Fibroblast of skin of right biceps (primary cell): ENCODE measurements around the gene CBX4.
A peak's percentile ranks its signal among the peaks of the same experiment; 100 is the strongest.
"Not testable (repeated sequence)": the region's sequence is repeated elsewhere in the genome, so short reads cannot be mapped to it uniquely, and the experiment has no call there.

Source experiments
- DNase-seq: peaks from one replicate; pipeline ENCODE4 v3.0.0-alpha.2; 2013

The CBX4 gene

DNA sequence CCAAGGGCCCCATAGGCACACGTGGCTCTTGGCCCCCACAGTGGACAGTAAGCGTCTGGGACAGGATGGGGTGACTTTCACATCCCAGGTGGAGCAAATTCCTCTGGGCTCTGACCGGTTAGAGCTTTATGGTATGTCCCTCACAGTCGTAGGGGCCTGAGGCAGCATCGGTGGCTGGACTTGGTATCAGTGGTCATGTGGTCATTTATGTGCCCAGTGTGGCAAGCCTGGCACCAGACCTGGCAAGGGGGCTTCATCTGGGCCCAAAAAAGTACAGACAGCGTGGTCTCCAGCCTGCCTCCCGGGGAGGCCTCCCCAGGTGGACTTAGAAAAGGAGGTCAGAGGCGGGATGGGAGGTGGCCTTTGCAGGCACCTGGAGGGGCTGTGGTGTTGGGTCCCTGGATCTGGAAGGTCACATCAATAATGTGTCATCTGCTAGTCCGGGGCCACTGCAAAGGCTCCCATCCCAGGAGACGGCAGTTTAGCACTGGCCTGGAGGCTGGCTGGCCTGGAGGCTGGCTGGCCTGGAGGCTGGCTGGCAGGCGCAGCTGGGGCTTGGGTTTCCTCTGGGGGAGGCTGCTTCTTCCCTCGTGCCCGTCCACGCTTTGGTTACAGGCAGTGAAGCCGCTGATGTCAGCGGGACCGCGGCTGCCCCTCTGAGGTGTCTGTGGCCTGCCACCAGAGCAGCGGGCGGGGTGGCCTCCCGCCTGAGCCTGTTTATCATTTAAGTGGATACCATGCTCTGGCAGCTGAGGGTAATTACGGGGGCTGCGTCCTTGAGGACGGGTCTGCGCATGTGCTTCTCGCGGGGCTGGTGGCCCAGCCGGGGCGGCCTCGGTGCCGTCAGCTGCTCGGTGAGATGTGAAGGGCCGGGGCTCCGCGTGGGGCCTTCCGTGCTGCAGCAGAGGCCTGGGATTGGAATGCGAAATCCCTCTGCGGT is 20.7 kb upstream of the CBX4 start:
- no peak for DNase-seq

GRCh38 chr17:79857095-79857494 is 17.9 kb upstream of the CBX4 start:
- DNase-seq = no peak

DNA sequence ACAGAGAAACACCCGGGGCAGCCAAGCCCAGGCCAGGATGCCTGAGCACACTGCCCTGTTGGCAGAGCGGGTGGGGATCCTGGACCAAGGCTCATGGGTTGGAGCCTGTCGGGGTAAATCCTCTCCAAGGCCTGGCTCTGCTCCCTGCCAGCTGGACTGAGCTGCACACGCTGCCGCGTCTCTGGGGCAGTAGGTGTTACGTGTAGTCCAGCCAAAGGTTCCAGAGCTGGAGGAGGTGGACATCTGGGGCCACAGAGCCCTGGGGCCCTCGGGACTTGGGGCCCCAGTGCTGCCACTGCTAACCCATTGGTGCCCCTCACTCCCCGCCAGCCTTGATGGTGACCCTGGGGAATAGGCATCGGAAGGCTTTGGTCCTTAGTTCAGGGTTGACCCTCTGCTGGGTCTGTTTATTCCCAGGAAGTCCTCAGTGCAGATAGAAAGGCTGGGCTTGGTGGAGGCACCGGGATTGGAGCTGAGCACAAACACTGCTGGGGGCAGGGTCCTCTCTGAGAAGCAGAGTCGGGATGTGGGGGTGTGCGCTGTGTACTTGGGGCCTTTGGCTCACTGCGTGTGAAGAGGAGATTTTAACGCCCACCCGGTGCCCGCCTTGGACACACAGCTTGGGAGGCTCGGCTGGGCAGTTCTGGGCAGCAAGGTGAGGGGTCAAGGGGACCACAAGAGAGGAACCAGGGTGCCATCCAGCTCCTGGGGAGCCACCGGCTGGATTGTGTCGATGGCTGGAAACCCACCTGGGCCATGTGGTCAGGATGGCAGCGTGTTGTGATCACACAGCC is 16.3 kb upstream of the CBX4 start:
- no peak for DNase-seq

DNA sequence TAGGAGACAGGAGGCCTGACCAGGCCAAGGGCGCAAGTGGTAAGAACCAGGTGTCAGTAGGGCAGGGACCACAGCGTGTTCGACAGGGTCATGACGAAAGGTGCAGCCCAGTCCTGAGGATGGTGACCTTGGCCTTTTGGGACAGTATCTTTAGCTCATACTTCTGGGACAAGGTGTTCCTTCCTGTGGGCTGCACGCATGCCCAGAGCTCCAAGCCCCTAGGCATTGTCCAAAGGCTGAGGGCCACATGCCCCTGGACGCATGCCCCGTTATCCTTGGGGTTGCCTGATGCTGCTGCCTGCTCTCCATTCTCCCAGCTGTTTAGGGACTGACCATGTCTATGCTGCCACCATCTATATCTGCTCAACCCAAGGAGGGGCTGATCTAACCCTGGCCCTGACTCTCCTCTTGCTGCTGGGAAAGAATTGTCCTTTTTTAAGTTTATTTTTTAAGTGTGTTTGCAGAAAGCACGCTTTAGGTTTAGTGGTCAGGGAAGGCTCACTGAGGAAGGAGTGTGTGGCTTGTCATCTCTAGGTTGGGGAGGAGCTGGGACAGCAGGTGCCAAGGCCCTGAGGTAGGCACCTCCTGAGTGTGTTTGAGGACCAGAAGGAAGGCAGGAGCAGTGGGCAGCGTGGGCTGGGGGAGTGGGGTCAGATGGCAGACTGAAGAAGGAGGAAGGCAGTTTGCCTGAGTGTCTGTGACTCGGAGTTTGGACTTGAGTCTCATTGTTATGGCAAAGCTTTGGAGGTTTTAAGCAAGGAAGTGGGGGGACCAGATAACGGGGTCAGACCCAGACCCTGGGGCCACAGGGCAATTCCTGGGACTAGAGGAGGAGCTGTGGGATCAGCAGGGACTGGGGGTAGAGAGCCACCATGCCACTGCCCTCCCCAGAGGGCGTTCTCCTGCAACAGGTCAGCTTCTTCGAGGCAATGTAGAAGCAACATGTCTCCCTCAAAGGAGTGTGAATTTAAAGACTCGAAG is 15.1 kb upstream of the CBX4 start:
- DNase-seq = no peak

DNA sequence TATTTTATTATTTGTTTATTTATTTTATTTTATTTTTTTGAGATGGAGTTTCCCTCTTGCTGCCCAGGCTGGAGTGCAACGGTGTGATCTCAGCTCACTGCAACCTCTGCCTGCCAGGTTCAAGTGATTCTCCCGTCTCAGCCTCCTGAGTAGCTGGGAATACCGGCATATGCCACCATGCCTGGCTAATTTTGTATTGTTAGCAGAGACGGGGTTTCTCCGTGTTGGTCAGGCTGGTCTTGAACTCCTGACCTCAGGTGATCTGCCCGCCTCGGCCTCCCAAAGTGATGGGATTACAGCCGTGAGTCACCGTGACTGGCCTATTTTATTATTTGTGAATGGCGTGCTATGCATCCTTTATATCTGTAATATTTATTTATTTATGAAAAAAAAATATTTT is 13.9 kb upstream of the CBX4 start:
- DNase-seq = not testable (repeated sequence)

- DNase-seq = no peak
These were observed 13.5 kb upstream of the CBX4 start for GRCh38 chr17:79852748-79853147.

- DNase-seq = no peak
These were observed 12.2 kb upstream of the CBX4 start for GRCh38 chr17:79851461-79851817.

DNA sequence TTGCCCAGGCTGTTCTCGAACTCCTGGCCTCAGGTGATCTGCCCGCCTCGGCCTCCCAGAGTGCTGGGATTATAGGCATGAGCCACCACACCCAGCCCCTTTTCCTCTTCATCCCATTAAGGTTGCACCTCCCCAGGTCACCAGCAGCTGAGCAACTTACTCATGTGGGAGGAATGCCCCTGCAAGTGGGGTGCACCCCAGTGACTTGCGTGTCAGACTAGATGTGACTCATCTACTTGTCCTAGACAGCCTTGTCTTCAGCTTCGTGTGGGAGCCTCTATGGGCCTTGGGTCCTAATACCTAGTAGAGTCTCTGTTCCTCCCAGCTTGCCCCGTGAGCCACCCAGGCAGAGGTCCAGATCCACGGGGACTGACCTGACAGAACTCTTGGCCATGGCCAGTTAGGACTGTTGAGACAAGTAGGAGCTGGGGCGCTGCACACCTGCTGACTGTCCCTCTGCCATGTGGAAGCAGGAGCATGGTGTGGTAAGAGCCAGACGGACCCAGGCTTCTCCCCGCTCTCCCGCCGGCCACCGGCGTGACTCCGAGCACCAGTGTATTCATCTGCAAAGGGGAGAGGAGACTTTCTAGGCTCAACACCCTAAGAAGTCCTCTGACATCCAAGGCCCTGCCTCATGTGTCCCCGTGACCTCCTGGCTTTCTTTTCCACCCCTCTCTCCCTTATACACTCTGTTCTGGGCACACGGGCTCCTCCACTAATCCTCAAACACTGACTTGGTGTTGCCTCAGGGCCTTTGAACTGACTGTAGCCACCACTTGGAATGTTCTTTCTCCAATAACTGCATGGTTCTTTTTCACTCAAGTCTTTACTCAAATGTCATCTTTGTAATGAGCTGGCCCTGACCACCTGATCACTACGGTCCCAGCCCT is 11.6 kb upstream of the CBX4 start:
- peak; percentile 89 for DNase-seq

GRCh38 chr17:79849953-79850352 is 10.7 kb upstream of the CBX4 start:
- DNase-seq = no peak

- DNase-seq = no peak
These were observed 9.1 kb upstream of the CBX4 start for GRCh38 chr17:79848370-79848766.

DNA sequence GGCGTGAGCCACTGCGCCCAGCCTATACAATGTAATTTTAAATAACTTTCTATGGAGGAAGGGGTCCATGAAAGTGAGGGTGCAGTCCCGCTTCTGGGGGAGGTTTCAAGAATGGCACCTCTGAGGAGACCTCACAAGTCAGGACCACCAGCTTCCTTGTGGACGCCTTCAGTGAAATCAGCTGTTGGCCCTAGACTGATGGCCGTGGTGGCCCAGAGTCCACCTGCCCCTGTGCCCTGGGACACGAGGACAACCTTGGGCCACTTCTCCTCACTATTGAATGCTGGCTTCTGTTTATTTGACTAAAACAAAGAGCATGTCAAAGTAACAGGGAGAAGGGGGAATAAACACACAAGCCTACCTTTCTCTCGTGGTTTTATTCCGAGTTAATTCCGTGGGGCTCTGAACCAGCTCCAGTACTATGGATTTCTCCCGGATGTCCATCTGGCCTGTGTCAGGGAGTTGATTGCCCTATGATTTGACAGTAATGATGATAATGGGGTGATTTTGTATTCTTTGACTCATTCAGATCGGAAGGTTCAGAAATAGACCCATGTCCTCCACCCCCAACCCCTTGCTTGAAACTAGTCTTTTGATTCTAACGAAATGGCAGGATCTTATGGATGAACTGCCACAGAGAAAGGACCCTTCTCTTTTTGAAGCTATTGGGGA is 8.6 kb upstream of the CBX4 start:
- DNase-seq = no peak

GRCh38 chr17:79845601-79845949 is 6.3 kb upstream of the CBX4 start:
- no peak for DNase-seq

- no peak for DNase-seq
These were observed 5.8 kb upstream of the CBX4 start for GRCh38 chr17:79844869-79845600.

DNA sequence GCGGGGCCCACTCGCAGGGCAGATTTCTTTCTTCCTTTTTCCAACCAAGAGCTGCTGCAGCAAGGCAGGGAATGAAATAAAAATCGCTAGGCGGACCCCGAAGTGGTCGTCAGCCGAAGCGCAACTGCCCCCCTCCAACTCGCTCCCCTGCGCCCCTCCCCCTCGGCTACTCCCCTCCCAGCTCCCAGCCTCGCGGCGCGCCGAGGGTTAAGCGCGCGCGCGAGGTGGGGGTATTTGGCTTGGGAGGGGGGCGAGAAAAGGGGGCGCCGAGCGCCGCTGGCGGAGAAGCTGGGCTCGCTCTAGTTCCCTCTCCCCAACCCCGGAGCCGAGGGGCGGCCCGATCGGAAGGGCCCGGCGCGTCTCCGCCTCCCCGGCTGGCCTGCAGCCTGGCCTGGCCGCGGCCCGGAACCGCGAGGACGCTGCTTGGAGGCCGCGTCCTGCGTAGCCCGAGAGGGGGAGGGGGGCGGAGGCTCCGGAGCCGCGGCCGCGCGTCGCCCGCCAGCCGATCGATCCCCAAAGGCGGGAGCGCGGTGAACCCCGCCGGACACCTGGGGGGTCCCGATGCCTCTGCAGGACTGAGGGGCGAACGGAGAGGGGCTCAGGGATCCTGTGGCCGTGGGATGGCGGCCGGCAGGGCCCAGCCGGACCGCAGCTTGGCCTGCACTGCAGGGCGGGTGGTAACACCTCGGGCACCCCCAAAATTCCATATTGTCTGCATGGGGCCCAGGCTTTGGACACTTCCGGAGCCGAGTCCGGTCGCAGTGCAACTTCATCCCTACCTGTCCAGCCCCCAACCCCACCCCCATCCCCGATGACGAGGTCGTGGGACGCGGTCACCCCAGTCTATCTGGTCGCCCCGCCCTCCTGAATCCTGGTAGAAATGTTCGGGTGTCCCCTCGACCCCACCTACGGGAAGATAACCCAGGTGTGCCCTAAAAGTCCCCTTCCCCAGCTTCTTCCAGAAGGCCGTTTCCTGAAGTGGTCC is 4.9 kb upstream of the CBX4 start:
- DNase-seq = peak; percentile 46

- no peak for DNase-seq
These were observed 4.2 kb upstream of the CBX4 start for GRCh38 chr17:79843474-79843815.

DNA sequence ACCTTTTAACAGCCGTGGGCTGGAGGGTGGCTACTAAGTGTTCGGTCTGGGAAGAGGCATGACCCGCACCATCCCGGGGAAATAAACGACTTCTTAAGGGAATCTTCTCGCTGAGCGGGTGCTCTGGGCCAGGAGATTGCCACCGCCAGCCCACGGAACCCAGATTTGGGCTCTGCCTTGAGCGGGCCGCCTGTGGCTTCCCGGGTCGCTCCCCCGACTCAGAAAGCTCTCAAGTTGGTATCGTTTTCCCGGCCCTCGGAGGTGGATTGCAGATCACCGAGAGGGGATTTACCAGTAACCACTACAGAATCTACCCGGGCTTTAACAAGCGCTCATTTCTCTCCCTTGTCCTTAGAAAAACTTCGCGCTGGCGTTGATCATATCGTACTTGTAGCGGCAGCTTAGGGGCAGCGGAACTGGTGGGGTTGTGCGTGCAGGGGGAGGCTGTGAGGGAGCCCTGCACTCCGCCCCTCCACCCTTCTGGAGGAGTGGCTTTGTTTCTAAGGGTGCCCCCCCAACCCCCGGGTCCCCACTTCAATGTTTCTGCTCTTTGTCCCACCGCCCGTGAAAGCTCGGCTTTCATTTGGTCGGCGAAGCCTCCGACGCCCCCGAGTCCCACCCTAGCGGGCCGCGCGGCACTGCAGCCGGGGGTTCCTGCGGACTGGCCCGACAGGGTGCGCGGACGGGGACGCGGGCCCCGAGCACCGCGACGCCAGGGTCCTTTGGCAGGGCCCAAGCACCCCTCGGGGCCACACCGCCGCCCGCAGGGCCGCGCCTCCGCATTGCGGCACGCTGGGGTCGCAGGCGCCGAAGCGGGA is 3.6 kb upstream of the CBX4 start:
- no peak for DNase-seq

- DNase-seq = no peak
These were observed 3.0 kb upstream of the CBX4 start for GRCh38 chr17:79842136-79842655.
